ENCODE measurements around the gene SLIT3. TPM values are rescaled to one million over a fixed set of nuclear protein-coding genes. Genes with fewer than 3 reads are reported as not detected.
A peak's percentile ranks its signal among the peaks of the same experiment; 100 is the strongest.

Gene SLIT3
- total and polyA plus RNA-seq, 9 of the 15 experiments (the other 6 are each of a cell fraction or from before 2014, with no cell fraction given), result 0.01 to 0.04 TPM; not detected in 7

GRCh38 chr5:168813184-168813968 is 487.6 kb downstream of the SLIT3 start (continued):
- TF ChIP-seq REST (IDR thresholded peaks at IDR 0.05; ENCODE audit: borderline replicate concordance), result peak; percentile 46; the same call in 1 of the 2 replicates
- no peak for TF ChIP-seq REST (CRISPR knock-in tag; IDR thresholded peaks at IDR 0.05; ENCODE audit: low read depth)
- no peak for TF ChIP-seq RBM34 (IDR thresholded peaks at IDR 0.05; ENCODE audit: borderline replicate concordance, insufficient read depth, low read length)
- TF ChIP-seq MYC (IDR thresholded peaks at IDR 0.05; ENCODE audit: low read depth, low read length), result peak; percentile 71; the same call in 1 of the 2 replicates
- TF ChIP-seq MYC (CRISPR knock-in tag; IDR thresholded peaks at IDR 0.05; ENCODE audit: borderline replicate concordance, low read depth), result no peak
- no peak for TF ChIP-seq ZBTB34 (CRISPR knock-in tag; IDR thresholded peaks at IDR 0.05)
- TF ChIP-seq EP300 (IDR thresholded peaks at IDR 0.05; ENCODE audit: low read length), result peak; percentile 84
- 0 out of 2 replicates have a peak, but pooled peaks have one; percentile 48 for TF ChIP-seq ZNF644 (tag; IDR thresholded peaks at IDR 0.05; ENCODE audit: low read depth)
- TF ChIP-seq HDGF (IDR thresholded peaks at IDR 0.05), result no peak
- 0 out of 2 replicates have a peak, but pooled peaks have one; percentile 52 for TF ChIP-seq HDAC2 (IDR thresholded peaks at IDR 0.05)
- TF ChIP-seq, protein P1, sequence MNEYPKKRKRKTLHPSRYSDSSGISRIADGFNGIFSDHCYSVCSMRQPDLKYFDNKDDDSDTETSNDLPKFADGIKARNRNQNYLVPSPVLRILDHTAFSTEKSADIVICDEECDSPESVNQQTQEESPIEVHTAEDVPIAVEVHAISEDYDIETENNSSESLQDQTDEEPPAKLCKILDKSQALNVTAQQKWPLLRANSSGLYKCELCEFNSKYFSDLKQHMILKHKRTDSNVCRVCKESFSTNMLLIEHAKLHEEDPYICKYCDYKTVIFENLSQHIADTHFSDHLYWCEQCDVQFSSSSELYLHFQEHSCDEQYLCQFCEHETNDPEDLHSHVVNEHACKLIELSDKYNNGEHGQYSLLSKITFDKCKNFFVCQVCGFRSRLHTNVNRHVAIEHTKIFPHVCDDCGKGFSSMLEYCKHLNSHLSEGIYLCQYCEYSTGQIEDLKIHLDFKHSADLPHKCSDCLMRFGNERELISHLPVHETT (CRISPR knock-in tag; conservative IDR thresholded peaks at IDR 0.05 in 1 of 2, IDR thresholded peaks at IDR 0.05 in 1 of 2), result peak in 1 of 2 experiments; percentile 67; a peak in 1 of 4 replicates
